ENCODE results near the gene SMDT1. TPM values are rescaled to one million over a fixed set of nuclear protein-coding genes. Genes with fewer than 3 reads are reported as not detected.
A peak's percentile ranks its signal among the peaks of the same experiment; 100 is the strongest.

Gene SMDT1
- polyA plus RNA-seq, 3 donors, result 41.8 to 182 (median 180) TPM

- Mint-ChIP-seq H3K4me1 (peaks cover 30% of the 10 kb centered on the region), H3K27ac (no peak overlapping the region), H3K27me3 (ENCODE audit: low read depth in 3 of 3) (peaks cover 0 to 2% (median 0%) of the 10 kb centered on the region in 3 donors), H3K4me3 (no peak overlapping the region), H3K9me3 (peaks cover 4 to 20% (median 14%) of the 10 kb centered on the region in 7 donors), H3K36me3 (peaks cover 84 to 94% of the 10 kb centered on the region in 2 donors)
- H3K9me3 ChIP-seq (replicated peaks in 1 of 2; ENCODE audit: control insufficient read depth in 1 of 2, insufficient read depth in 1 of 2, low read length in 2 of 2), result peaks cover 17 to 19% of the 10 kb centered on the region in 2 donors
- no peak overlapping the region for H3K9ac ChIP-seq (ENCODE audit: insufficient read depth, low read length, poor library complexity, severe bottlenecking)
- H2AFZ ChIP-seq (ENCODE audit: insufficient read depth, low read depth, low read length, poor library complexity, severe bottlenecking), result no peak overlapping the region
- peaks cover 56% of the 10 kb centered on the region for H3K79me2 ChIP-seq (ENCODE audit: insufficient read depth, low read length)
- peaks cover 85 to 93% of the 10 kb centered on the region in 2 donors for H3K36me3 ChIP-seq (replicated peaks in 1 of 2; ENCODE audit: control insufficient read depth in 1 of 2, insufficient read depth in 2 of 2, low read length in 2 of 2)
- H3K27ac ChIP-seq (ENCODE audit: low read depth in 1 of 2, low read length in 2 of 2), result no peak overlapping the region
- peaks cover 84% of the 10 kb centered on the region for H4K20me1 ChIP-seq (ENCODE audit: insufficient read depth, low read length)
- no peak overlapping the region for H3K4me3 ChIP-seq (replicated peaks in 1 of 3; ENCODE audit: low read depth in 2 of 3, low read length in 3 of 3)
- WGBS (ENCODE audit: insufficient coverage), result 100% methylated on average over 1 of the region's 1 CpG
- intact Hi-C loops (cut with micrococcal nuclease), result no loop called here
- no peaks in the 10 kb centered on the region for H3K27me3 ChIP-seq (ENCODE audit: control insufficient read depth in 2 of 2, insufficient read depth in 2 of 2, low read length in 2 of 2)
- H3K4me2 ChIP-seq (replicated peaks; ENCODE audit: extremely low read depth, low read length, poor library complexity, severe bottlenecking), result no peak overlapping the region
- DNase-seq, result no peak
- H3K4me1 ChIP-seq (ENCODE audit: control insufficient read depth in 1 of 2, insufficient read depth in 2 of 2, low read length in 2 of 2), result peaks cover 17 to 19% of the 10 kb centered on the region in 2 donors
- no peak for TF ChIP-seq CTCF (IDR thresholded peaks at IDR 0.05)
Observed at GRCh38 chr22:42064629-42065028, 14.9 kb upstream of the SMDT1 start.

GRCh38 chr22:42065438-42066125 is 13.9 kb upstream of the SMDT1 start:
- H3K27ac Mint-ChIP-seq, result peak overlapping the region in 5 of 7 donors; percentile 24 to 52 (median 33)
- peaks cover 77% of the 10 kb centered on the region for H4K20me1 ChIP-seq (ENCODE audit: insufficient read depth, low read length)
- H3K27me3 ChIP-seq (ENCODE audit: control insufficient read depth in 2 of 2, insufficient read depth in 2 of 2, low read length in 2 of 2), result no peaks in the 10 kb centered on the region
- H3K4me3 Mint-ChIP-seq, result no peak overlapping the region
- peaks cover 38% of the 10 kb centered on the region for H3K4me1 Mint-ChIP-seq
- 90% methylated on average over 12 of the region's 13 CpGs for WGBS (ENCODE audit: insufficient coverage)
- H3K27ac ChIP-seq (ENCODE audit: low read depth in 1 of 2, low read length in 2 of 2), result peak overlapping the region in 1 of 2 donors; percentile 8
- H3K36me3 ChIP-seq (replicated peaks in 1 of 2; ENCODE audit: control insufficient read depth in 1 of 2, insufficient read depth in 2 of 2, low read length in 2 of 2), result peaks cover 75 to 84% of the 10 kb centered on the region in 2 donors
- H2AFZ ChIP-seq (ENCODE audit: insufficient read depth, low read depth, low read length, poor library complexity, severe bottlenecking), result no peak overlapping the region
- H3K27me3 Mint-ChIP-seq (ENCODE audit: low read depth in 3 of 3), result peaks cover 0 to 2% (median 0%) of the 10 kb centered on the region in 3 donors
- peaks cover 24 to 27% of the 10 kb centered on the region in 2 donors for H3K4me1 ChIP-seq (ENCODE audit: control insufficient read depth in 1 of 2, insufficient read depth in 2 of 2, low read length in 2 of 2)
- no peak overlapping the region for H3K4me2 ChIP-seq (replicated peaks; ENCODE audit: extremely low read depth, low read length, poor library complexity, severe bottlenecking)
- H3K9ac ChIP-seq (ENCODE audit: insufficient read depth, low read length, poor library complexity, severe bottlenecking), result no peak overlapping the region
- H3K9me3 Mint-ChIP-seq, result peaks cover 0 to 11% (median 7%) of the 10 kb centered on the region in 7 donors
- TF ChIP-seq CTCF (IDR thresholded peaks at IDR 0.05), result no peak
- peaks cover 59% of the 10 kb centered on the region for H3K79me2 ChIP-seq (ENCODE audit: insufficient read depth, low read length)
- H3K36me3 Mint-ChIP-seq, result peaks cover 74 to 84% of the 10 kb centered on the region in 2 donors
- no peak overlapping the region for H3K4me3 ChIP-seq (replicated peaks in 1 of 3; ENCODE audit: low read depth in 2 of 3, low read length in 3 of 3)
- peaks cover 7 to 9% of the 10 kb centered on the region in 2 donors for H3K9me3 ChIP-seq (replicated peaks in 1 of 2; ENCODE audit: control insufficient read depth in 1 of 2, insufficient read depth in 1 of 2, low read length in 2 of 2)
- DNase-seq, result no peak
- intact Hi-C loops (cut with micrococcal nuclease), result no loop called here
